Ramos (cell line): Measurements from ENCODE around the gene DOCK3.

Source experiments
- in situ Hi-C: fragments of 300-500 bp; cut with MboI; formaldehyde crosslinking; loops from one replicate; pipeline ENCODE4 v1.14.3; 2022; ENCODE audit warnings: low sequenced_read_pairs; ENCODE audit not compliant: unreplicated experiment

Gene DOCK3

GRCh38 chr3:50674349-50675178 lies at the start of gene DOCK3:
Gene DOCK3, plus strand, starts transcription at chr3:50674927. Its CDS starts 337 bp downstream, at chr3:50675264.
- in situ Hi-C loops: no loop called here

GRCh38 chr3:50625231-50626182 lies 49.2 kb upstream of the DOCK3 start:
- in situ Hi-C loops: no loop called here

- in situ Hi-C loops: no loop called here
Measured at GRCh38 chr3:50626401-50626800, 48.3 kb upstream of the DOCK3 start.

GRCh38 chr3:50627407-50628051 lies 47.2 kb upstream of the DOCK3 start:
- in situ Hi-C loops: no loop called here

GRCh38 chr3:50628601-50629000 lies 46.1 kb upstream of the DOCK3 start:
- in situ Hi-C loops: no loop called here

GRCh38 chr3:50630394-50630793 lies 44.3 kb upstream of the DOCK3 start:
- in situ Hi-C loops: no loop called here

GRCh38 chr3:50630877-50631276 lies 43.9 kb upstream of the DOCK3 start:
- in situ Hi-C loops: no loop called here

GRCh38 chr3:50632450-50632849 lies 42.3 kb upstream of the DOCK3 start:
- in situ Hi-C loops: no loop called here

GRCh38 chr3:50633230-50633790 lies 41.4 kb upstream of the DOCK3 start:
- in situ Hi-C loops: no loop called here

GRCh38 chr3:50635066-50635465 lies 39.7 kb upstream of the DOCK3 start:
- in situ Hi-C loops: no loop called here

- in situ Hi-C loops: no loop called here
Measured at GRCh38 chr3:50637011-50637410, 37.7 kb upstream of the DOCK3 start.

- in situ Hi-C loops: no loop called here
Measured at GRCh38 chr3:50637945-50638344, 36.8 kb upstream of the DOCK3 start.

GRCh38 chr3:50639055-50639494 lies 35.7 kb upstream of the DOCK3 start:
- in situ Hi-C loops: no loop called here

GRCh38 chr3:50642382-50642781 lies 32.3 kb upstream of the DOCK3 start:
- in situ Hi-C loops: no loop called here

GRCh38 chr3:50644561-50644960 lies 30.2 kb upstream of the DOCK3 start:
- in situ Hi-C loops: no loop called here

GRCh38 chr3:50645378-50645777 lies 29.3 kb upstream of the DOCK3 start:
- in situ Hi-C loops: no loop called here

- in situ Hi-C loops: no loop called here
Measured at GRCh38 chr3:50648313-50648712, 26.4 kb upstream of the DOCK3 start.

- in situ Hi-C loops: no loop called here
Measured at GRCh38 chr3:50648944-50649343, 25.8 kb upstream of the DOCK3 start.

- in situ Hi-C loops: no loop called here
Measured at GRCh38 chr3:50649451-50649931, 25.2 kb upstream of the DOCK3 start.

- in situ Hi-C loops: no loop called here
Measured at GRCh38 chr3:50650018-50650417, 24.7 kb upstream of the DOCK3 start.
